MM.1S (cell line): ENCODE data around the gene RAB35.

Source experiments
- CTCF ChIP-seq: fragments of 300-600 bp; sonication (generic); IDR thresholded peaks from 2 replicates; pipeline ENCODE4 v1.5.1; 2016; ENCODE audit warnings: antibody characterized with exemption, low read length, mixed read lengths
- EZH2 ChIP-seq: fragments of 300-600 bp; sonication (generic); optimal IDR thresholded peaks from 2 replicates; pipeline ENCODE3; 2017; ENCODE audit warnings: low read depth, mild to moderate bottlenecking, antibody characterized with exemption, low read length, mixed read lengths
- EZH2phosphoT487 ChIP-seq: fragments of 300-600 bp; sonication (generic); IDR thresholded peaks from 2 replicates; pipeline ENCODE4 v1.6.1; 2018; ENCODE audit warnings: antibody characterized with exemption, low read length

- TF ChIP-seq CTCF: no peak
- TF ChIP-seq EZH2: no peak
- TF ChIP-seq EZH2phosphoT487: no peak
Measured at GRCh38 chr12:120049426-120049825, 67.1 kb downstream of the RAB35 start.
